WTC11 (cell line): ENCODE results near the gene AQP11.
"Not testable (repeated sequence)": the region's sequence is repeated elsewhere in the genome, so short reads cannot be mapped to it uniquely, and the experiment has no call there.

Source experiments
- ATF3 ChIP-seq: sonication (generic); formaldehyde crosslinking; conservative IDR thresholded peaks from 2 replicates; pipeline ENCODE4 v1.8.1; 2022; ENCODE audit warnings: mild to moderate bottlenecking, missing genetic modification reagents
- FOXJ3 ChIP-seq: sonication (generic); formaldehyde crosslinking; IDR thresholded peaks from 2 replicates; pipeline ENCODE4 v1.9.0; 2021; ENCODE audit warnings: missing genetic modification reagents, mild to moderate bottlenecking, borderline replicate concordance
- ZBTB43 ChIP-seq: sonication (generic); formaldehyde crosslinking; IDR thresholded peaks from 2 replicates; pipeline ENCODE4 v1.8.1; 2023; ENCODE audit warnings: mild to moderate bottlenecking, missing genetic modification reagents
- TF ChIP-seq, protein P1 (sequence below): fragments of 200-600 bp; IDR thresholded peaks from 2 replicates; pipeline ENCODE4 v1.8.0; 2022; ENCODE audit warnings: antibody characterized with exemption
- TF ChIP-seq, protein P2 (sequence below): sonication (generic); formaldehyde crosslinking; IDR thresholded peaks from 2 replicates; pipeline ENCODE4 v1.8.1; 2023; ENCODE audit warnings: mild to moderate bottlenecking, moderate library complexity, missing genetic modification reagents

GRCh38 chr11:77575428-77575827, 14.3 kb upstream of the AQP11 start:
- not testable (repeated sequence) for TF ChIP-seq ATF3; FOXJ3; ZBTB43 (CRISPR knock-in tag)
- TF ChIP-seq, protein P1, sequence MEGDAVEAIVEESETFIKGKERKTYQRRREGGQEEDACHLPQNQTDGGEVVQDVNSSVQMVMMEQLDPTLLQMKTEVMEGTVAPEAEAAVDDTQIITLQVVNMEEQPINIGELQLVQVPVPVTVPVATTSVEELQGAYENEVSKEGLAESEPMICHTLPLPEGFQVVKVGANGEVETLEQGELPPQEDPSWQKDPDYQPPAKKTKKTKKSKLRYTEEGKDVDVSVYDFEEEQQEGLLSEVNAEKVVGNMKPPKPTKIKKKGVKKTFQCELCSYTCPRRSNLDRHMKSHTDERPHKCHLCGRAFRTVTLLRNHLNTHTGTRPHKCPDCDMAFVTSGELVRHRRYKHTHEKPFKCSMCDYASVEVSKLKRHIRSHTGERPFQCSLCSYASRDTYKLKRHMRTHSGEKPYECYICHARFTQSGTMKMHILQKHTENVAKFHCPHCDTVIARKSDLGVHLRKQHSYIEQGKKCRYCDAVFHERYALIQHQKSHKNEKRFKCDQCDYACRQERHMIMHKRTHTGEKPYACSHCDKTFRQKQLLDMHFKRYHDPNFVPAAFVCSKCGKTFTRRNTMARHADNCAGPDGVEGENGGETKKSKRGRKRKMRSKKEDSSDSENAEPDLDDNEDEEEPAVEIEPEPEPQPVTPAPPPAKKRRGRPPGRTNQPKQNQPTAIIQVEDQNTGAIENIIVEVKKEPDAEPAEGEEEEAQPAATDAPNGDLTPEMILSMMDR: not testable (repeated sequence)
- TF ChIP-seq, protein P2, sequence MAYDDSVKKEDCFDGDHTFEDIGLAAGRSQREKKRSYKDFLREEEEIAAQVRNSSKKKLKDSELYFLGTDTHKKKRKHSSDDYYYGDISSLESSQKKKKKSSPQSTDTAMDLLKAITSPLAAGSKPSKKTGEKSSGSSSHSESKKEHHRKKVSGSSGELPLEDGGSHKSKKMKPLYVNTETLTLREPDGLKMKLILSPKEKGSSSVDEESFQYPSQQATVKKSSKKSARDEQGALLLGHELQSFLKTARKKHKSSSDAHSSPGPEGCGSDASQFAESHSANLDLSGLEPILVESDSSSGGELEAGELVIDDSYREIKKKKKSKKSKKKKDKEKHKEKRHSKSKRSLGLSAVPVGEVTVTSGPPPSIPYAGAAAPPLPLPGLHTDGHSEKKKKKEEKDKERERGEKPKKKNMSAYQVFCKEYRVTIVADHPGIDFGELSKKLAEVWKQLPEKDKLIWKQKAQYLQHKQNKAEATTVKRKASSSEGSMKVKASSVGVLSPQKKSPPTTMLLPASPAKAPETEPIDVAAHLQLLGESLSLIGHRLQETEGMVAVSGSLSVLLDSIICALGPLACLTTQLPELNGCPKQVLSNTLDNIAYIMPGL (CRISPR knock-in tag): not testable (repeated sequence)
